CD14-positive monocyte (primary cell): ENCODE results near the gene SUGCT. TPM values are rescaled to one million over a fixed set of nuclear protein-coding genes. Genes with fewer than 3 reads are reported as not detected.

Source experiments
- DNase-seq, 3 donors: peaks; one replicate each; pipeline ENCODE4 v3.0.0-alpha.2; 2011 to 2022
- H2AFZ ChIP-seq: 2 replicates; pipeline ENCODE4 v1.6.0; 2012; ENCODE audit warnings: mild to moderate bottlenecking, low read depth, low read length, inconsistent platforms; ENCODE audit not compliant: insufficient read depth, poor library complexity, severe bottlenecking
- H3K27ac ChIP-seq, 2 donors: 1 replicate in 1 of 2; 2 replicates in 1 of 2; pipeline ENCODE4 v1.5.1; 2012 to 2013; ENCODE audit warnings: low read length in 2 of 2, control low read depth in 1 of 2, inconsistent platforms in 1 of 2, low read depth in 1 of 2, mild to moderate bottlenecking in 1 of 2
- H3K27me3 ChIP-seq, 2 donors: one replicate each; pipeline versions ENCODE4 v1.6.0 to v1.6.1; 2011 to 2013; ENCODE audit warnings: low read length in 2 of 2; ENCODE audit not compliant: control insufficient read depth in 2 of 2, insufficient read depth in 2 of 2
- H3K36me3 ChIP-seq, 2 donors: replicated peaks in 1 of 2; 1 replicate in 1 of 2; 2 replicates in 1 of 2; pipeline versions ENCODE4 v1.5.1 to v1.6.1; 2012 to 2013; ENCODE audit warnings: low read length in 2 of 2, control low read depth in 1 of 2, inconsistent platforms in 1 of 2, mild to moderate bottlenecking in 1 of 2; ENCODE audit not compliant: insufficient read depth in 2 of 2, control insufficient read depth in 1 of 2
- H3K4me1 ChIP-seq, 2 donors: 1 replicate in 1 of 2; 2 replicates in 1 of 2; pipeline versions ENCODE4 v1.5.1 to v1.6.1; 2012 to 2013; ENCODE audit warnings: low read length in 2 of 2, control low read depth in 1 of 2, inconsistent platforms in 1 of 2, mild to moderate bottlenecking in 1 of 2, moderate library complexity in 1 of 2; ENCODE audit not compliant: insufficient read depth in 2 of 2, control insufficient read depth in 1 of 2
- H3K4me2 ChIP-seq: replicated peaks from 2 replicates; pipeline ENCODE3; 2012; ENCODE audit warnings: low read length, moderate library complexity, mild to moderate bottlenecking; ENCODE audit not compliant: poor library complexity, severe bottlenecking; ENCODE audit errors: extremely low read depth
- H3K4me3 ChIP-seq, 3 experiments: fragments of 200-600 bp in 1 of 3; sonication (generic) in 1 of 3; replicated peaks in 1 of 3; 1 replicate in 2 of 3; 2 replicates in 1 of 3; pipeline ENCODE4 v1.5.1; 2011 to 2013; ENCODE audit warnings: low read length in 3 of 3, mild to moderate bottlenecking in 3 of 3, control low read depth in 2 of 3, low read depth in 2 of 3, inconsistent platforms in 1 of 3, moderate library complexity in 1 of 3
- H3K79me2 ChIP-seq: 2 replicates; pipeline ENCODE4 v1.6.0; 2012; ENCODE audit warnings: mild to moderate bottlenecking, control low read depth, inconsistent platforms, low read length, moderate library complexity; ENCODE audit not compliant: insufficient read depth
- H3K9ac ChIP-seq: 2 replicates; pipeline ENCODE4 v1.6.0; 2017; ENCODE audit warnings: low read length, mild to moderate bottlenecking; ENCODE audit not compliant: insufficient read depth, poor library complexity, severe bottlenecking
- H3K9me3 ChIP-seq, 2 donors: replicated peaks in 1 of 2; 1 replicate in 1 of 2; 2 replicates in 1 of 2; pipeline versions ENCODE4 v1.5.1 to v1.6.1; 2012 to 2013; ENCODE audit warnings: low read length in 2 of 2, control low read depth in 1 of 2; ENCODE audit not compliant: control insufficient read depth in 1 of 2, insufficient read depth in 1 of 2
- H4K20me1 ChIP-seq: 2 replicates; pipeline ENCODE4 v1.6.0; 2012; ENCODE audit warnings: mild to moderate bottlenecking, low read length, control low read depth, moderate library complexity; ENCODE audit not compliant: insufficient read depth
- H3K27ac Mint-ChIP-seq, 7 donors: one replicate each; pipeline ENCODE4 v1.8.0; 2020; ENCODE audit warnings: mild to moderate bottlenecking in 7 of 7, mixed read lengths in 7 of 7, moderate library complexity in 6 of 7, inconsistent platforms in 2 of 7
- H3K27me3 Mint-ChIP-seq, 3 donors: one replicate each; pipeline ENCODE4 v1.8.0; 2021 to 2022; ENCODE audit warnings: low read depth in 3 of 3, mild to moderate bottlenecking in 3 of 3, mixed read lengths in 3 of 3, moderate library complexity in 3 of 3, inconsistent platforms in 1 of 3
- H3K36me3 Mint-ChIP-seq, 2 donors: one replicate each; pipeline ENCODE4 v1.8.0; 2020; ENCODE audit warnings: mixed read lengths in 2 of 2, inconsistent platforms in 1 of 2, mild to moderate bottlenecking in 1 of 2
- H3K4me1 Mint-ChIP-seq: one replicate; pipeline ENCODE4 v1.8.0; 2020; ENCODE audit warnings: mild to moderate bottlenecking, mixed read lengths
- H3K4me3 Mint-ChIP-seq, 2 donors: one replicate each; pipeline ENCODE4 v1.8.0; 2020; ENCODE audit warnings: mild to moderate bottlenecking in 2 of 2, mixed read lengths in 2 of 2, moderate library complexity in 1 of 2
- H3K9me3 Mint-ChIP-seq, 7 donors: one replicate each; pipeline ENCODE4 v1.8.0; 2020 to 2022; ENCODE audit warnings: mixed read lengths in 7 of 7, mild to moderate bottlenecking in 6 of 7, moderate library complexity in 6 of 7, inconsistent platforms in 2 of 7
- CTCF ChIP-seq: fragments of 200-600 bp; IDR thresholded peaks from one replicate; pipeline ENCODE4 v1.8.0; 2022; ENCODE audit warnings: antibody characterized with exemption, mild to moderate bottlenecking
- WGBS: methylation state at CpG from one replicate; pipeline ENCODE4 v1.1.5; 2013; ENCODE audit warnings: missing lambda C conversion rate; ENCODE audit not compliant: insufficient coverage; 5-methylcytosine and 5-hydroxymethylcytosine counted together
- intact Hi-C, 2 donors: fragments of 100-400 bp; cut with micrococcal nuclease; formaldehyde crosslinking; loops; one replicate each; pipeline versions ENCODE4 v1.15.0 to v1.15.1; 2023
- polyA plus RNA-seq, 3 donors: library from polyadenylated mRNA; depleted of rRNA in 1 of 3; unstranded in 2 of 3; stranded (reverse) in 1 of 3; fragments of 300-500 nt in 2 of 3; fragments of >200 nt in 1 of 3; fragmentation: Illumina TruSeq in 2 of 3; gene quantifications; 1 replicate in 2 of 3; 2 replicates in 1 of 3; pipeline ENCODE4 v1.2.3, GENCODE V29; 2012 to 2021

SUGCT gene
- polyA plus RNA-seq, 3 donors, result not detected

GRCh38 chr7:40887099-40887498 is 752.3 kb downstream of the SUGCT start:
- Histone ChIP-seq H3K79me2 (no peaks in the 10 kb centered on the region), H3K4me3 (no peak overlapping the region), H3K27ac (no peak overlapping the region), H3K27me3 (no peaks in the 10 kb centered on the region), H3K4me2 (no peak overlapping the region), H3K9me3 (peaks cover 5 to 9% of the 10 kb centered on the region in 2 donors), H3K4me1 (no peaks in the 10 kb centered on the region), H2AFZ (no peak overlapping the region), H3K9ac (no peak overlapping the region), H3K36me3 (no peaks in the 10 kb centered on the region), H4K20me1 (no peaks in the 10 kb centered on the region)
- H3K4me3 Mint-ChIP-seq, result no peak overlapping the region
- DNase-seq, result no peak
- peaks cover 9 to 28% (median 19%) of the 10 kb centered on the region in 7 donors for H3K9me3 Mint-ChIP-seq
- H3K27me3 Mint-ChIP-seq, result peaks cover 0 to 2% (median 0%) of the 10 kb centered on the region in 3 donors
- no peak for TF ChIP-seq CTCF
- H3K4me1 Mint-ChIP-seq, result no peaks in the 10 kb centered on the region
- no peaks in the 10 kb centered on the region for H3K36me3 Mint-ChIP-seq
- H3K27ac Mint-ChIP-seq, result no peak overlapping the region
- intact Hi-C loops, result no loop called here

- Mint-ChIP-seq H3K9me3 (peaks cover 11 to 28% (median 22%) of the 10 kb centered on the region in 7 donors), H3K4me3 (no peak overlapping the region), H3K27ac (no peak overlapping the region), H3K4me1 (no peaks in the 10 kb centered on the region), H3K27me3 (peaks cover 0 to 2% (median 0%) of the 10 kb centered on the region in 3 donors), H3K36me3 (no peaks in the 10 kb centered on the region)
- Histone ChIP-seq H3K9ac (no peak overlapping the region), H3K36me3 (no peaks in the 10 kb centered on the region), H3K4me3 (no peak overlapping the region), H3K79me2 (no peaks in the 10 kb centered on the region), H3K4me2 (no peak overlapping the region), H3K27me3 (no peaks in the 10 kb centered on the region), H2AFZ (no peak overlapping the region), H3K27ac (no peak overlapping the region), H4K20me1 (no peaks in the 10 kb centered on the region), H3K9me3 (peaks cover 5 to 9% of the 10 kb centered on the region in 2 donors), H3K4me1 (no peaks in the 10 kb centered on the region)
- intact Hi-C loops, result no loop called here
- no peak for DNase-seq
- TF ChIP-seq CTCF, result no peak
- WGBS, result 83% methylated on average over 1 of the region's 1 CpG
Measured at GRCh38 chr7:40888499-40888898, 753.7 kb downstream of the SUGCT start.
